IMR-90 (cell line): ENCODE results near the gene SYMPK. TPM values are rescaled to one million over a fixed set of nuclear protein-coding genes. Genes with fewer than 3 reads are reported as not detected.

ENCODE experiments used
- ATAC-seq: fragments of 200-7000 bp; cut with Tn5 transposase; 2 replicates; pipeline ENCODE4 v1.9.1; 2020; ENCODE audit warnings: low read depth, mild to moderate bottlenecking, moderate library complexity
- BruUV-seq: library from RNA; stranded (reverse); fragments of 400-500 nt; replicated peaks from 2 replicates; lab custom pipeline; 2021; lab: Mats Ljungman, UMichigan
- CTCF ChIA-PET: fragments of 300-600 bp; formaldehyde crosslinking; extraction: SDS; loops from one replicate; lab custom pipeline; 2021; ENCODE audit warnings: antibody characterized with exemption; lab: Yijun Ruan, JAX
- POLR2A ChIA-PET: fragments of 300-600 bp; sonication (Branson Sonifier 250); formaldehyde crosslinking; loops from one replicate; lab custom pipeline; 2022; ENCODE audit warnings: antibody characterized with exemption; ENCODE audit not compliant: unreplicated experiment; lab: Charles Lee
- DNase-seq: peaks from one replicate; pipeline ENCODE4 v3.0.0; 2013
- H2AFZ ChIP-seq: replicated peaks from 2 replicates; pipeline ENCODE3; 2013; ENCODE audit warnings: low read length, mild to moderate bottlenecking; ENCODE audit not compliant: poor library complexity
- H2AK5ac ChIP-seq: 2 replicates; pipeline ENCODE4 v1.6.1; 2013; ENCODE audit warnings: low read depth, low read length, inconsistent platforms
- H2AK9ac ChIP-seq: replicated peaks from 2 replicates; pipeline ENCODE3; 2013; ENCODE audit warnings: mild to moderate bottlenecking, low read depth, low read length, moderate library complexity; ENCODE audit not compliant: poor library complexity
- H2BK120ac ChIP-seq: 2 replicates; pipeline ENCODE4 v1.6.1; 2013; ENCODE audit warnings: low read depth, low read length, inconsistent platforms
- H2BK15ac ChIP-seq: 3 replicates; pipeline ENCODE4 v1.6.1; 2013; ENCODE audit warnings: low read depth, low read length, inconsistent platforms
- H2BK20ac ChIP-seq: 2 replicates; pipeline ENCODE4 v1.6.1; 2013; ENCODE audit warnings: low read depth, mild to moderate bottlenecking, inconsistent platforms, low read length, moderate library complexity
- H2BK5ac ChIP-seq: 2 replicates; pipeline ENCODE4 v1.6.1; 2013; ENCODE audit warnings: mild to moderate bottlenecking, low read depth, low read length, inconsistent platforms; ENCODE audit not compliant: poor library complexity, severe bottlenecking
- H3K14ac ChIP-seq: replicated peaks from 2 replicates; pipeline ENCODE4 v1.6.1; 2013; ENCODE audit warnings: low read depth, low read length, inconsistent platforms
- H3K18ac ChIP-seq: 2 replicates; pipeline ENCODE4 v1.6.1; 2013; ENCODE audit warnings: low read depth, low read length, control low read depth
- H3K23ac ChIP-seq: 2 replicates; pipeline ENCODE4 v1.6.1; 2013; ENCODE audit warnings: low read depth, low read length, inconsistent platforms
- H3K27ac ChIP-seq: 2 replicates; pipeline ENCODE4 v1.5.1; 2013; ENCODE audit warnings: mild to moderate bottlenecking, control low read depth, low read length; ENCODE audit not compliant: insufficient read depth
- H3K27me3 ChIP-seq: 2 replicates; pipeline ENCODE4 v1.6.1; 2013; ENCODE audit warnings: low read length; ENCODE audit not compliant: control insufficient read depth, insufficient read depth
- H3K36me3 ChIP-seq: 2 replicates; pipeline ENCODE4 v1.6.1; 2013; ENCODE audit warnings: low read length, mixed read lengths; ENCODE audit not compliant: control insufficient read depth, insufficient read depth
- H3K4ac ChIP-seq: 2 replicates; pipeline ENCODE4 v1.6.1; 2013; ENCODE audit warnings: low read depth, low read length, inconsistent platforms
- H3K4me1 ChIP-seq: 2 replicates; pipeline ENCODE4 v1.6.1; 2013; ENCODE audit warnings: low read length, mixed read lengths; ENCODE audit not compliant: control insufficient read depth, insufficient read depth
- H3K4me2 ChIP-seq: 2 replicates; pipeline ENCODE4 v1.6.1; 2013; ENCODE audit warnings: low read depth, mild to moderate bottlenecking, control low read depth, low read length, moderate library complexity
- H3K4me3 ChIP-seq: 2 replicates; pipeline ENCODE4 v1.5.1; 2013; ENCODE audit warnings: low read depth, mild to moderate bottlenecking, control low read depth, low read length, moderate library complexity; ENCODE audit not compliant: insufficient read depth
- H3K56ac ChIP-seq: 2 replicates; pipeline ENCODE4 v1.6.1; 2013; ENCODE audit warnings: low read length, inconsistent platforms; ENCODE audit not compliant: insufficient read depth; ENCODE audit errors: extremely low read depth
- H3K79me1 ChIP-seq, 2 experiments: 2 replicates each; pipeline ENCODE4 v1.6.1; 2013; ENCODE audit warnings: low read length in 2 of 2, inconsistent platforms in 1 of 2, low read depth in 1 of 2
- H3K9ac ChIP-seq: 2 replicates; pipeline ENCODE4 v1.6.1; 2013; ENCODE audit warnings: low read depth, low read length, control low read depth
- H3K9me1 ChIP-seq: 2 replicates; pipeline ENCODE4 v1.6.1; 2013; ENCODE audit warnings: low read length, inconsistent platforms; ENCODE audit not compliant: insufficient read depth
- H3K9me3 ChIP-seq: 2 replicates; pipeline ENCODE4 v1.6.1; 2013; ENCODE audit warnings: low read length; ENCODE audit not compliant: control insufficient read depth, insufficient read depth
- H4K20me1 ChIP-seq: 2 replicates; pipeline ENCODE4 v1.6.1; 2013; ENCODE audit warnings: low read length, inconsistent platforms; ENCODE audit not compliant: insufficient read depth
- H4K5ac ChIP-seq: 2 replicates; pipeline ENCODE4 v1.6.1; 2013; ENCODE audit warnings: mild to moderate bottlenecking, low read depth, low read length, control low read depth
- H4K8ac ChIP-seq, 2 experiments: 2 replicates each; pipeline ENCODE4 v1.6.1; 2013; ENCODE audit warnings: low read depth in 2 of 2, low read length in 2 of 2, control low read depth in 1 of 2, inconsistent platforms in 1 of 2
- H4K91ac ChIP-seq: 2 replicates; pipeline ENCODE4 v1.6.1; 2013; ENCODE audit warnings: low read depth, low read length, inconsistent platforms; ENCODE audit not compliant: insufficient read depth
- FOS ChIP-seq: fragments of 150-350 bp; IDR thresholded peaks from 2 replicates; pipeline ENCODE4 v1.6.1; 2016; ENCODE audit warnings: low read depth, low read length
- MAFK ChIP-seq: IDR thresholded peaks from 2 replicates; pipeline ENCODE4 v1.6.1; 2012; ENCODE audit warnings: low read depth, low read length, improper control_type of control experiment
- MXI1 ChIP-seq: IDR thresholded peaks from 2 replicates; pipeline ENCODE4 v1.6.1; 2012; ENCODE audit warnings: low read depth, mild to moderate bottlenecking, low read length, moderate library complexity, borderline replicate concordance
- POLR2A ChIP-seq: IDR thresholded peaks from 2 replicates; pipeline ENCODE4 v1.6.1; 2012; ENCODE audit warnings: mild to moderate bottlenecking, low read depth, low read length
- RCOR1 ChIP-seq: IDR thresholded peaks from 2 replicates; pipeline ENCODE4 v1.6.1; 2012; ENCODE audit warnings: mild to moderate bottlenecking, low read length, improper control_type of control experiment; ENCODE audit not compliant: insufficient replicate concordance
- WGBS, 2 experiments: methylation state at CpG; one replicate each; pipeline versions ENCODE4 v1.1.5 to v1.1.7; 2013; ENCODE audit warnings: missing lambda C conversion rate in 2 of 2; ENCODE audit not compliant: insufficient read length in 1 of 2; ENCODE audit errors: extremely low coverage in 2 of 2; 5-methylcytosine and 5-hydroxymethylcytosine counted together
- dilution Hi-C: fragments of 300-500 bp; cut with HindIII; formaldehyde crosslinking; loops from one replicate; pipeline ENCODE4 v1.14.3; 2018; ENCODE audit warnings: low sequenced_read_pairs; ENCODE audit not compliant: unreplicated experiment
- in situ Hi-C: fragments of 300-500 bp; cut with MboI; formaldehyde crosslinking; loops from 3 replicates; pipeline ENCODE4 v1.14.3; 2019; ENCODE audit warnings: low sequenced_read_pairs, inconsistent platforms, mixed read lengths
- intact Hi-C: fragments of 100-400 bp; cut with micrococcal nuclease; formaldehyde crosslinking; loops from 2 replicates; pipeline ENCODE4 v1.10.0; 2022
- polyA plus RNA-seq, 3 experiments: library from polyadenylated mRNA; depleted of rRNA; stranded (reverse); fragments of >200 nt; gene quantifications; 2 replicates each; pipeline ENCODE4 v1.2.3, GENCODE V29; 2012; ENCODE audit warnings: low replicate concordance in 1 of 3
- total RNA-seq: library from RNA; depleted of rRNA; stranded (reverse); fragments of >200 nt; gene quantifications from 2 replicates; pipeline ENCODE4 v1.2.3, GENCODE V29; 2012
- TF ChIP-seq, protein P1 (sequence below): conservative IDR thresholded peaks from 2 replicates; pipeline ENCODE4 v1.5.1; 2012; ENCODE audit warnings: mild to moderate bottlenecking, low read depth, low read length, improper control_type of control experiment

SYMPK gene
- total and polyA plus RNA-seq, 2 of the 4 experiments (the other 2 are of a cell fraction), result 35.3 to 71.5 TPM

DNA sequence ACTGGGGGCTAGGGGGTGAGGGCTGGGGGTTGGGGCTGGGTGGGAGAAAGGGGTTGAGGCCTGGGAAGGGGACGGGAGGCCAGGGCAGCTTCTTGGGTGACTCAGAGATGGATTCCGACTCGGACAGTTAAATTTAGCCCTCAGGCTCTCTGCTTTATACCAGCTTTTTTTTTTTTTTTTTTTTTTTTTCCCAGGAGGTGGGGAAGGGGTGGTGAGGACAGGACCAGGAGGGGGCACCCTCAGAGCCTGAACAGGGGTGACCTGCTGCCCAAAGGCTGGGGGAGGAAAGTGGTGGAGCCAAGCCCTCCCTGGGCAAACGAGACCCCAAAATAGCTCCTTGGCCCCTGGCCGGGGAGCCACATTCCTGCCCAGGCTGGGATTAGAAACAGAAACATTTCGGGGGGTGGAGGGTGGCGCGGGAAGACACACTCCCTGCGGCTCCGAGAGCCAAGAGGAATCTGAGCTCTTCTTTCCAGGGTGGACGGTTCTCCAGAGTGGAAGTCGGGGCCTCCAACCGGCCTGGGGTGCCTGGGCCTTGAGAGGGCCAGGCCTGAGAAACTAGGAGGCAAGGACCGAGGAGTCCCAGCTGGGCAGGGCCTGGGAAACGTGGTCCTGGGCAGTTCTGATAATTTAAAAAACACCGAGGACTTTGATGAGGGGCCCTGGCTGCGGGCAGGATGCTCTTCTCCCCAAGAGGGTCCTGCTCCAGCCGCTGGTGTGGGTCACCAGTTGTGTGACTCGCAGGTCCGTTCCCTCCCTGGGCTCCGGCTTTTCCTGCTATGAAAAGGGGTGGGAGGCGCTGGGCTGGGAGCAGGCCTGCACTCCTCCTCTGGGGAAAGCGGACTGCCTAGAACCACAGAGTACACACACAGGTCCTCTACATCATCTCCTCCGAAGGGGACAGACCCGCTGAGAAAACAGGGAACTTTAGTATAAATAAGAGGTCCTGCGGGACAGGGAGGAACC is 79.8 kb downstream of the SYMPK start (continued):
- no peak for TF ChIP-seq MAFK
- no peak for TF ChIP-seq POLR2A
- no peak for TF ChIP-seq RCOR1

DNA sequence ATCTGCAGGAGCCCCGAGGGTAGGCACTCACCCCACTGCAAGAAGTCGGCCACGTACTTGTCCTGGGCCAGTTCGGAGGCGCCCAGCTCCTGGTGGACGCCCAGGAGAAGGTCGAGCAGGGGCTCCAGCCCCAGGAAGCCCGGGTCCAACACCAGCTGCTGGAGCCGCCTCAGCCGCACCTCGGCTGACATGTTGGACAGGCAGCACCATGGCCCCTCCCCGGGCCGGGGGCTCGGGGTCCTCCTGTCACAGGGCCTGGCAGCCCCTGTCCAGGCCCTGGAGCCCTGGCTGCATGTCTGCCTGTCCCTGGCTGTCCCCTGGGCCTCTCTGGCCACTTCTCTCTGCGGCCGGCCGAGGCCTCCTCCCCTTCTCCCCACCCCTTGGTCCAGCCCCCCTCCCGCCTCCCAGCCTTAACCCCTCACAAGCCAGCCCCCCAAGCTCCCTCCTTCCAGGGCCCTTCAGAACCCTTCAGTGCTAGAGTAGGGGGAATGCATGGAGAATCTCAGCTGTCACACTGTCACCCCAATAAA is 80.7 kb downstream of the SYMPK start, which contains the start of gene DMPK:
TSS of gene DMPK (minus strand) at position 329 of the 530 bp plus-strand sequence. CDS start at position 191, 138 bp downstream.
- POLR2A ChIA-PET, result interaction anchor here (0.5 to 1.6 kb wide), 7 partner anchors 8 to 35 kb away, joined by 3 to 16 read pairs (median 11); partner anchors contain the start of genes DMWD and SIX5
- dilution Hi-C loops, result no loop called here

More for the DNA sequence above, 80.7 kb downstream of the SYMPK start, which contains the start of gene DMPK:
- H3K18ac ChIP-seq, result peak within 1 kb of the TSS; percentile 87
- H4K8ac ChIP-seq, result peak within 1 kb of the TSS; percentile 18 to 85
- no peaks in the 10 kb centered on the region for H3K27me3 ChIP-seq
- ATAC-seq (peak; percentile 62), DNase-seq (no peak)
- H4K91ac ChIP-seq, result peak within 1 kb of the TSS; percentile 86
- intact Hi-C loops (no loop called here), in situ Hi-C loops (no loop called here)
- peaks cover 19% of the 10 kb centered on the region for H3K9me1 ChIP-seq
- CTCF ChIA-PET, result interaction anchor here (0.6 to 1.6 kb wide), 4 partner anchors 12 to 337 kb away, joined by 3 to 9 read pairs (median 4); no protein-coding TSS in a partner anchor
- peak within 1 kb of the TSS; percentile 94 for H2BK5ac ChIP-seq
- peak within 1 kb of the TSS; percentile 94 for H3K27ac ChIP-seq
- H2AK9ac ChIP-seq, result peak within 1 kb of the TSS; percentile 97
- peaks cover 30% of the 10 kb centered on the region for H3K4me1 ChIP-seq
- H4K20me1 ChIP-seq, result peaks cover 30% of the 10 kb centered on the region
- peak within 1 kb of the TSS; percentile 88 for H3K23ac ChIP-seq
- peak within 1 kb of the TSS; percentile 96 for H3K14ac ChIP-seq
- peak within 1 kb of the TSS; percentile 66 for H3K9ac ChIP-seq
- peak within 1 kb of the TSS; percentile 96 for H3K4ac ChIP-seq
- H2BK120ac ChIP-seq, result peak within 1 kb of the TSS; percentile 96
- H2AFZ ChIP-seq, result peak within 1 kb of the TSS; percentile 81
- H3K56ac ChIP-seq, result peak within 1 kb of the TSS; percentile 50; the same call in 1 of the 2 replicates
- no peak for TF ChIP-seq FOS
- TF ChIP-seq POLR2A, result no peak
- TF ChIP-seq MXI1, result no peak
- TF ChIP-seq MAFK, result no peak
- no peak for TF ChIP-seq RCOR1
- TF ChIP-seq, protein P1, sequence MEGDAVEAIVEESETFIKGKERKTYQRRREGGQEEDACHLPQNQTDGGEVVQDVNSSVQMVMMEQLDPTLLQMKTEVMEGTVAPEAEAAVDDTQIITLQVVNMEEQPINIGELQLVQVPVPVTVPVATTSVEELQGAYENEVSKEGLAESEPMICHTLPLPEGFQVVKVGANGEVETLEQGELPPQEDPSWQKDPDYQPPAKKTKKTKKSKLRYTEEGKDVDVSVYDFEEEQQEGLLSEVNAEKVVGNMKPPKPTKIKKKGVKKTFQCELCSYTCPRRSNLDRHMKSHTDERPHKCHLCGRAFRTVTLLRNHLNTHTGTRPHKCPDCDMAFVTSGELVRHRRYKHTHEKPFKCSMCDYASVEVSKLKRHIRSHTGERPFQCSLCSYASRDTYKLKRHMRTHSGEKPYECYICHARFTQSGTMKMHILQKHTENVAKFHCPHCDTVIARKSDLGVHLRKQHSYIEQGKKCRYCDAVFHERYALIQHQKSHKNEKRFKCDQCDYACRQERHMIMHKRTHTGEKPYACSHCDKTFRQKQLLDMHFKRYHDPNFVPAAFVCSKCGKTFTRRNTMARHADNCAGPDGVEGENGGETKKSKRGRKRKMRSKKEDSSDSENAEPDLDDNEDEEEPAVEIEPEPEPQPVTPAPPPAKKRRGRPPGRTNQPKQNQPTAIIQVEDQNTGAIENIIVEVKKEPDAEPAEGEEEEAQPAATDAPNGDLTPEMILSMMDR, result no peak
- H2AK5ac ChIP-seq, result peak within 1 kb of the TSS; percentile 88; the same call in 1 of the 2 replicates
- peaks cover 31 to 83% of the 10 kb centered on the region in 2 experiments for H3K79me1 ChIP-seq
- peak within 1 kb of the TSS; percentile 33 for H3K4me3 ChIP-seq
- H3K9me3 ChIP-seq, result no peaks in the 10 kb centered on the region
- peak within 1 kb of the TSS; percentile 95; the same call in 1 of the 3 replicates for H2BK15ac ChIP-seq
- peak within 1 kb of the TSS; percentile 71 for H4K5ac ChIP-seq
- no TSS peak for BruUV-seq
- 29% methylated on average over 12 of the region's 18 CpGs; no CpG with 5 or more reads in 1 of the 2 experiments for WGBS, 2 experiments
- peak within 1 kb of the TSS; percentile 93 for H2BK20ac ChIP-seq
- H3K4me2 ChIP-seq, result peak within 1 kb of the TSS; percentile 81
- H3K36me3 ChIP-seq, result peaks cover 46% of the 10 kb centered on the region
